Right kidney (tissue), 1 donor: ENCODE data around the gene NRP1.
"Not testable (repeated sequence)": the region's sequence is repeated elsewhere in the genome, so short reads cannot be mapped to it uniquely, and the experiment has no call there.

Source experiments
- DNase-seq: peaks from one replicate; pipeline ENCODE4 v3.0.0-alpha.2; 2016

The NRP1 gene

DNA sequence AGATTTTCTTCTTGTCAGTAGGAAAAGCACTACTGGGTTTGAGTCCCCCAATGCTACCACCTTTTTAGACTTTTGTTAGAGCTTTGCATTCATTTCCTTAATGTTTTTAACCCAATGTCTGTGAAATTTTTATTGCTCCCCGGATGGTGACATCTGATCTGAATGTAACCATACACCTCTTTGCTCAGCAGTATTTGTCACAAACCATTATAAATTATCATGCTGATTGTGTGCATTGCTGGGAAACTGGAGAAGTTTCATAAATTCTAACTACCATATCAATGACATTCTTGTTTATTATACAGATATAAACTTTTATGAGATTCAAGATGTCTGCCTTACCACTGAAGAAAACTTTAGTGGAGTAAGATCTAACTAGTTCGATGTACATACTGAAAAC is 8.5 kb downstream of the NRP1 start:
- no peak for DNase-seq

DNA sequence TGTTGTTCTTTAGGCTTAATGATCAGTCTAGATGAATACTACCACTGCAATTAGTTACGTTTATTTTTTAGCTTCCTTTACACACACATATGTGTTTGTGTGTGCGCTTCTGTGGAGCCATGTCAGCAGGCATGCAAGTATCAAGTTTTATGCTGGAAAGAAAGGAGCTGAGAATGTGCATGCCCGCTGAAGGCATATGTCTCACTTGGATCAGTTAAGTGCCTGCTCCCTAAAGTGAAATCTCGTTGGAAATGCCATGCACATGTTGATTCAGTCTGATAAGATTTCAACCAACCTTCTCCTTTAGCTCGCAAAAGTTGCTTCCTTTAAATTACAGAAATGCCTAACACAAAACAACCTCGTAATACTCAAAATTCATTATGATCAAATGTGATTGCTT is 10.7 kb downstream of the NRP1 start:
- DNase-seq = no peak

DNA sequence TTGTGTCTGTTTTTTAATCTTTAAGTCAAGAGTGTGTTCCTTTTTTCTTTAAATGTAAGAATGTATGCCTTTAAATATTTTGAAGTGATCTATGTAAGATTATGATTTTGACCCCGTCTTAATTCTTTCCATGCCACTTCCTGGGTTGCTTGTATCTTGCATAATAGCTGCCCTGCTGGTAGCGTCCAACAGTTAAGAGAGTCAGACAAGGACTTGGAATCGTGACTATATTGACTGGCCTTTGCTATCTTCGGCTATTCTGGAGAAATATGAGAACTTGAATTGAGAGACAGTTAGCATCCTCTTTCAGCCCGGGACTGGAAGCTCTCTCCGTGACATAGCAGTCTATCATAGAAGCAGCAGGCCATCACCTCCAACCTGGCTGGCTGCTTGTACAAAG is 13.0 kb downstream of the NRP1 start:
- no peak for DNase-seq

DNA sequence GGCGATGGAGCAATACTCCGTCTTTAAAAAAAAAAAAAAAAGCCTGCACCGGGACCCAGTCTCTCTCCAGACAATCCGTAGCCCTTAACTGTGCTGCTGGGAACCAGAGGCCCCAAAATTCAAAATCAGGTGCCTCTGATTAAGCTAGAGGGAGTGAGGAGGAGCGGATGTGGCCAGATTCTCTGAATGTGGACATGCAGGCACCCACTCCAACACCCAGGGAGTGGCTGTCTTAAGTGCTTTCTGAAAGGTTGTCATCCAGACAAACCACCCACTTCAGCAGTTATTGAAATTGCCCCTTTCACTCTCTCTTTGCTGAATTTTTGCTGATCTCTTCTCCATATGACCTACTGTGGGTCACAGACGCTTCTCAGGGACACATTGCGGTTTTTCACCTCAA is 14.2 kb downstream of the NRP1 start:
- DNase-seq = no peak

DNA sequence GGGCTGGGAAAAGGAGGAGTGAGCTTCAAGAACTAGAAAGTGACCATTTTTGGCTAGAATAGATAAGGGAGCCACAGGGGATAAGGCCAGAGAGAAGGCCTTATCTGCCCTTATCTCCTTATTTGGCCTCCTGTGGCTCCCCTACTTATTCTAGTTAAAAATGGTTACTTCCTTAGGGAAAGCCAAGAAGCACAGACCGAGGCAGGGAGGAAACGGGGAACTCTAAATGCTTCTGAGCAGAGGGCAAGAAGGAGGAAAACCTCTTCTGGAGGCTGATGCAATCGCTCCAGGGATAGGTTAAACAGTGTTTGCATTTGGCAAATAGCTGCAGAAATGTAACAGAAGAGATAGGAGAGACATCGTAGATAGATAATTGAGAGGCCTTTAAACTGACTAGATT is 18.6 kb downstream of the NRP1 start:
- no peak for DNase-seq

DNA sequence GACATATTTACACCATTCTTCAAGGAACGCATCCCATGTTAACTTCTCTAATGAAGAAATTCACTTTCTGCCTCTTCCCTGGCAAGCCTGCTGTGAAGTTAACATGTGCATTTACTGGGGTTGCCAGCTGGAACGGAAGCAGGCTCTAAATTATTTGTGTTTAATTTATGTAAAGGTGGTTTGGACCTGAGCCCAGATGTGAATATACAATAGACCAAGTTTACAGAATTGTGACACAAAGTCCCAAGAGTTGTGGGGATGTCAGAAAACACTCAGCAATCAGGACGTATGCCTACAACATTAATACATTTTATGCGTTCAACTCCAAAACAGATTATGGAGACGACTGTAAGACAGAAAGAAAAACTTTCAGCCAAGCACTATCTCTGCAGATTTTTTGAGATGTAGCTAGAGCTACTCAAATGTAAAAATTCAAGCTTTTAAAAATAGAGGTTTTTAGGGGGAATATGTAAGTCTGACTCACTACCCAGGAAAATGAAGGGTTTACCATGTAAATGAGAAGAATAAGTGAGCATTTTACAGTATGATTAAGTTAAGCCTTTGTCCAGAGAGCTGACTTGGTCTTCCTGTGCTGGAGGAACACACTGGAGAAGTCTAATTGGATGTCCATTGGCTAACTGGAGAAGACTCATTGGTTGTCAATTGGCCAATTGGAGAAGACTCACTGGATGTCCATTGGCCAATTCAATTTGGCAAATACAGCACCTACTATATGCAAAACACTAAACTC is 19.5 kb downstream of the NRP1 start:
- DNase-seq = no peak

DNA sequence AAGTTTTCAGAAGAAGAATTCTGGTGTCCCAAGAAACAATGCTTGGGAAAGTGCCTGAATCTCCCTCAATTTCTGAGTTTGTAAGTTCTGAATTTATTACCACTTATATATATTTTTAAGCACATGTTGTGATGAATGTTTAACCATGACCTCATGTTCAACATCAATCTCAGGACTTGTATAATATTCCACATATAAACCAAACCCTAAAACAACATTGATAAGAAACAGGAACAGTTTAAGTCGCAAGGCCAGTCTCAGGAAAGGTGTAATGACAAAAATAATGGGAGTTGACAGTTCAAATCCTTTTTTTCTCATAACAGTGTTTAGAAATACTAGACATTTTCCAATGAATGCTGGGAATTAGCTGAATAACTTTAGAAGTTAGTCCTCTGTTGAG is 22.8 kb downstream of the NRP1 start:
- DNase-seq = no peak

DNA sequence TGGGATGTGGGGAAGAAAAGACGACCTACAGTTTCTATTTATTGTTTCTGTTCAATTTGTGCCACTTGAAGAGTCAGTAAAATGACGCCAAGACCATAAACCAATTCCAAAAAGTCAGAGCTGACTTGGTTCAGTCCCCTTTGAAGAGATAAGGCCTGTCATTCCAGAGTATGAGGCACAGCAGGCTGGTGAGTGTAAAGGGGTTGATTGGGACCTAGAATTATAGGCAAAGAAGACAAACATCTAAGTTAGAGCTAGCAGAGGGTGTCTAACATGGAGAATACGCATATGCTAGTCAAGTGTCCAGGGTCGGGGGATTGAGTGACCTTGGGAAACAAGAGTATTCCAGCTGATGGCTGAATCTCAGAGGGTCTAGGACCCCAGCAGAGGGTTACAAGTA is 23.6 kb downstream of the NRP1 start:
- DNase-seq = no peak

DNA sequence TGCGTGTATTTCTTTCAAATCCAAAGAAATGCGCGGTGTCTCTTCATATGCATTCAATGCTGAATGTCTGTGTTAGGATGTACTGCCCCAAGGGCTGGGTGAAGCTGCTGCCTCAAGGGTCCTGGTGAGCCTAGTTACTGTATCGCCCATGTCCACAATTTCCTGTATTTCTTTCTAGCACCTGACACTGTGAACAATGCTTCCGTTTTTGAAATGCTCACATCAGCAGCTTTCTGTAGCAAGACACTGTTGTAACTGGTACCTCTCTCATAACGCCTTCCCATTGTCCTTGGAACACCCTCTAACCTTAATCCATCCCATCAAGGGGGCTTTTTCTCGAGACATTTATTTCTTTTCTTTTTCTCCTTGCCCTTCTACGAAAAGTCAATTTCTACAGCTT is 25.1 kb downstream of the NRP1 start:
- DNase-seq = no peak

DNA sequence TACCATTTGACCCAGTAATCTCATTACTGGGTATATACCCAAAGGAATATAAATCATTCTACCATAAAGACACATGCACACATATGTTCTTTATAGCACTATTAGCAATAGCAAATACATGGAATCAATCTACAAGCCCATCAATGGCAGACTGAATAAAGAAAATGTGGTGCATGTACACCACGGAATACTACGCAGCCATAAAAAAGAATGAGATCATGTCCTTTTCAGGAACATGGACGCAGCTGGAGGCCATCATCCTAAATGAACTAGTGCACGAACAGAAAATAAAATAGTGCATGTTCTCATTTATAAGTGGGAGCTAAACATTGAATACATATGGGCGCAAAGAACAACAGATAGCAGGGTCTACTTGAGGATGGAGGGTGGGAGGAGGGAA is 26.6 kb downstream of the NRP1 start:
- no peak for DNase-seq

DNA sequence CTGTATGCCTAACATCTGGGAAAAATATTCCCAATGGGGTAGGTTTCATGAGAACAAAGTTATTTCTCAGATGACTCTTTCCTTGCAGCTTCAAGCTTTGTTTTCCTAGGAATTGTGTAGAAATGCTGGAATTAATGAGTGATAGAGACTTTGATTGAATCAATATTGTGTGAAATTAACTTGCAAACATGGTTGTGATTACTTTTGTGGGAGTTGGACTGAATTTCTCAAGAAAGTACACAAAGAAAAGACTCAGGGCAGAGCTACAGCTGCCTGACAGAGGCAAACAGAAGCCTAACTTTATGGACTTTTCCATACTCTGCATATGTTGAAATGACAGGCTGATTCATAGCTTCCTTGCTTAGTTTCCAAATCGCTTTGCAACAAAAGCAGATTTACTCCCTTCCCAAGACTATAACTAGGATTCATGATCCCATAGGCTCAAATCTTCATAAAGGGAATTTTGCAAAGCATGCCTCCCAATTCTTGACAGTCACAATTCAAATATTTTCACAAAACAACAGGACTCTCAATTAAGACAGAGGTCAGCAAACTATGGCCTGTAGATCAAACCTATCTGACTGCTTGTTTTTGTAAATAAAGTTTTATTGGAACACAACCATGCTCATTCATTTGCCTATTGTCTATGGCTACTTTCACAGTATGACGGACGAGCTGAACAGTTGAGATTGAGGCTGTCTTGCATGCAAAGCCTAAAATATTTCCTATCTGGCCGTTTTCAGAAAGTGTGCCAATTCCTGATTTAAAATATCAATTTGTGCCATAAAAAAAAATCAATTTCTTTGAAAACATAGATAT is 27.6 kb downstream of the NRP1 start:
- no peak for DNase-seq

DNA sequence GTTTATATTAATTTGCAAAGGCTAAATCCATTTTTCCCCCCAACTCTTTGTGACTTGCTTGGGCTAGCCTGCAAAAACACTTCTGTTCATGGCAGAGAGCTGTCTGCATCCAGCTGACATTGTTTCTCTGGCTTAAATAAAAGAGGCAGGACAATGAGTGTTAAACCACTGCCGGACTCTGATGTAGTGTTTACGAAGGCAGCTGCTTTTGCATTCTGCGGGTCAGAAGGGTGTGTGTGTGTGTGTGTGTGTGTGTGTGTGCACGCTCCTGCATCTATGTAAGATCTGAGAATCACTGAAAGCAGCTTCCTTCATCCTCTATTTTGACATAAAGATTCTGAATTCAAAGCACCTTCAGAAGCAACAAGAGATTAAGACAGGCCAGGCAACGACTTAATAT is 28.3 kb downstream of the NRP1 start:
- no peak for DNase-seq

DNA sequence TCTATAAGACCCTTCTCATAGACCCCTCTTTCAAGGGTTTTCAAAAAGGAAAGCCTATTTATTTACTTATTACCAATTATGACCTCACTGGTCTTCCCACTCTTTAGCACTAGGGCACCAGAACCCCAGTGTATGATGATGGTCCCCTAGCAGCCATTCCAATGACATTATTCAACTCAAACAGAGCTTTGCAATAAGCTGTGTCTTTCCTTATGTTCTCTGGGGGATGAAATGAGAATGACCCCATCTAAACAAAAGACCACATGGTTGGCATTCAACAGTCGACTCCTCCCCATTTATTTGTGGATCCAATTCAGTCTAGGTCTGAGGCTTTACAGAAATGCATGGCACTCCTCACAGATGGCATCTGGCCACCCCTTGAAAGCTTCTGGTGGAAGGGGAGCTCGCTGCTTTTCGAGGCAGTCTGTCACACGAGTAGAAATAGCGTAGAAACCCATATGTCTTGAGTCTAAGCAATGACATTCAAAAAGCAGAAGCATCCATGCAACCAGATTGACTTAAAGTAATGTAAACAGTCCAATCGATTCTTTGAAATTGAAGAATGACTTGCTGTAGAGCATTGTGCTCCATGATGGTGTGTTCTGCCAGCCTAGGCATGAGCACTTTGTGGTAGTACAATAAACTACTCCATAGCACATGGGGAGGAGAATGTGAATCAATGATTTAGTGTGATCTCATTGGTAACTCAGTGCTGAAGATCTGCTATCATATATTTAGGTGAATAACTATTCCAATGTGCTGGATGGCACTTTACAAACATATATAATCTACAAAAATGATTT is 29.8 kb downstream of the NRP1 start:
- no peak for DNase-seq

DNA sequence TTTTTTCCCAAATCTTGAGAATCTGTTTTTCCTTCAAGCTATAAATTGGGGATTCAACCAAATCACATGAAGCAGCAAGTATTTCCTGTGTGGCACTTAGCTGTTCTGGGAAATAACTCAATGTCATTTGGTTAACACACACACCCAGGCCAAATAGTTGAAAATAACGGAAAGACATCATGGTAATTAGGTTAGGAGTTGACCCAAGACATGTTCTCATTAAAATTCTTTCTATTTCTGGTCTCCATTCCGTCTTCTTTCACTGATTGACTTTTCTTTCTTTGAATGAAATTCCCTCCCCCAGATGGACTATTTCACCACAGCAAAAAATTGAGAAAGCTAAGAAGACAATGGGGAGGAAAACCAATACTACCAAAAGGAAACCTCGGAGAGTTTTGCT is 30.5 kb downstream of the NRP1 start:
- DNase-seq = no peak

DNA sequence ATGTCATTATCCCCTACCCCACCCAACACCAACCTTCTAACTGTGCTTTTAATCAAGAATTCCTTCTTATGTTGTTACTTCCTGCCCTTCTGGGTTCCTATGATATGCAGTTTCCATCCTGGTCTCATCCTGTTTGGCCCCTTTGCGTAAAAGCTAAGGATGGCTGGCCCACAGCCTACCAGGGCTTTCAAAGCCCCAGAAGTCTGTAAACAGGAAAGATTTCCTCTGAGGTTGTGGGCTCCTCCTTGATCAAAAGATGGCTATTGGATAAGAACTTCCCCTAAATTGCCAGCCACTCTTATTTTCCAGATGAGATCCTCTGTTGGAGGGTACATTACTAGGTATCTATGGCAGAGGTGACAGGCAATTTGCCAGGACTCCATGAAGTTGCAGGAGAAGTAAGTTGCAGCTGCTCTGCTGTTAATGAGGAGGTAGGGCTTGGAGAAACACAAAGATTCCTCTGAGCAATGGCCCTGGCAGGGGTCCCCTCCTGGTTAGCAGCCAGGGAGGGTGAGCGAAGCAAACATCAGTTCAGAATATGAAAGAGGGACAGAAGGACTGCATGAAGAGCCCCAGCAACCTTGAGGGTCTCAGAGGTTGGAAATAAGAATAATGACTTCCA is 32.1 kb downstream of the NRP1 start:
- DNase-seq = no peak

DNA sequence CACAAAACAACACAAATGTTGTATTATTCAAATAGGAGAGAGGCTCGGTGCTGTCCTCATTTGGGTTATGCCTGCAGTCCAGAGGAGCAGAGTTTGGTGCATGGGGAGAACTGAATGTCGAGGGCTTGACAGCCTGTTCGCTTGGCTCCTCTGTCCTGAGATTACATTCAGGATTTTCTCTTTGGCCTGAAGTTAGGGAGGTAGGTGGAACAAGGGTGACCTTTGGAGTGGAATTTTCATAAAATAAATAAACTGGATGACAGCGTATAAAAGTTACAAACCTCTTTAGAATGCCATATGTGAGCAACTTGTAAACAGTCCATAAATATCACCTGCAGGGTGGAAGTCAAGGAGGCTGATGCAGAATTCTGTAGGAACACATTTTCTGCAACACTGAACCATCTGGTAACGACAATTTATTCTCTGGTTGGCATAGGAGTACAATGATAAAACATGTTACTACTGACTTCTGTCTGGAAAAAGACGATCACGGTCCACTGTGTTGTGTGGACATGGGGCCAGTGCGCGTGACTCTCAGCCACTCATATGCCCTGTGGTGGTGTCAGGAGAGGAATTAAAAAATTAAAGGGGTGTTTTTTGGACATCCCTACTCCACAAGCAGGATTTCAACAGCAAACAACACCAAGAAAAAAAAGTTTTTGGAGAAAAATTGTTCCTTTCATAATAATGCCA is 33.2 kb downstream of the NRP1 start:
- no peak for DNase-seq

DNA sequence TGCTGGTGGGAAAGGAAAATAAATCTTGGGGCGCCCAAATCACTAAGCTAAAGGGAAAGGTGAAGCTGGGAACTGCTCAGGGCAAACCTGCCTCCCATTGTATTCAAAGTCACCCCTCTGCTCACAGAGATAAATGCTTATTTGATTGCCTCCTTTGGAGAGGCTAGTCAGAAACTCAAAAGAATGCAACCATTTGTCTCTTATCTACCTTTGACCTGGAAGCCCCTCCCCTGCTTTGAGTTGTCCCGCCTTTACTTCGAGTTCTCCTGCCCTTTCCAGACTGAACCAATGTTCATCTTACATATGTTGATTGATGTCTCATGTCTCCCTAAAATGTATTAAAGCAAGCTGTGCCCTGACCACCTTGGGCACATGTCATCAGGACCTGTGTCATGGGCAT is 33.9 kb downstream of the NRP1 start:
- DNase-seq = not testable (repeated sequence)

DNA sequence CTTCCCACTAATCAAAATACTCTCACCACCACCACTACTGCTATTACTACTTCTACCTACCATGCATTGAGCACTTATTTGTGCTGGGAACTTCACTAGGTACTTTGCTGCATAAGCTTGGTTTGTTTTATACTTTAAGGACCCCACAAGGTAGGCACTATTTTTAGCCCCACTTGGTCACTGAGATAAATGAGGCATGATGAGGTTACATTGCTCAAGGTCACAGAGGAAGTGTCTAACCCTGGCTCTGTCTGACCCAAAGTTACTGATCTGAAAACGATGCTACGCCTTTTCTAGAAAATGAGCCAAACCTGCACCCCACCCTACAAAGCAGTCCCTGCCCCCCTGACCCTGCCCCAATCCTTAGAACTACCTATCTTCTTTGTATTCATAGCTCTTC is 35.6 kb downstream of the NRP1 start:
- no peak for DNase-seq

DNA sequence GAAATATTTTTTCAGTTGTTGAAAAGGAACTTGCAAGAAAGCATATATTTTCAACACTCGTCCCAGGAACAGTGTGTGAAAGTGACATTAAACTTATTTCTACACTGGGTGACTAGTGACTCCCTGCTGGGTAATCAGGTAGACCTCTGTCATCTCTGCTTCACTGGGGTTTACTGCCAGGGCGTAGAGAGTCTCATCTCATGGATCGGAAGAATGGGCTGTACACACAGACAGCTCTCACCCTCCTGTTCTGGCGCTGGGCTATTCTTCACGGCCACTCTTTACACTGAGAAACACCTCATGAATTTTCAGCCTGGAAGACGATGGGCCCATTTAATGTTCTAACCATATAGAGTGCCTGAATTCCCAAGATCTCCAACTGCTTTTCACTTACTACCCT is 36.4 kb downstream of the NRP1 start:
- DNase-seq = no peak

DNA sequence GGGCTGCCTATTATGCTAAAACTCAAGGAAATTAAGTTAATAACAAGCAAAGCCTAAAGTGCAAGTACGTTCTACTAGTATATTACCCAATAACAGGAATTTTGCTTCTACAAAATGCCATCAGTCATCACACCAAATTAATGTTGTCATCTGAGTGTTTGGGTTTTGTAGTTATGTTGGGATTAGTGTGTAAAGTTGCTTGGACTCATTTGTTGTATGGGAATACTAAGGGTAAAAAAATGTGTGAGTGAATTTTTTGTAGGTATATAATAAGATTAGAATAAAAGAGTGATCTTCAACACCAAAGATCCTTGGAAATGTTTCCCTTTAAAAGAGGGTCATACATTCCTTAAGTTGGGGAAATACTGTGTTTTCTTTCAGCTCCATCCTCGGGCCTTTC is 38.6 kb downstream of the NRP1 start:
- DNase-seq = no peak

DNA sequence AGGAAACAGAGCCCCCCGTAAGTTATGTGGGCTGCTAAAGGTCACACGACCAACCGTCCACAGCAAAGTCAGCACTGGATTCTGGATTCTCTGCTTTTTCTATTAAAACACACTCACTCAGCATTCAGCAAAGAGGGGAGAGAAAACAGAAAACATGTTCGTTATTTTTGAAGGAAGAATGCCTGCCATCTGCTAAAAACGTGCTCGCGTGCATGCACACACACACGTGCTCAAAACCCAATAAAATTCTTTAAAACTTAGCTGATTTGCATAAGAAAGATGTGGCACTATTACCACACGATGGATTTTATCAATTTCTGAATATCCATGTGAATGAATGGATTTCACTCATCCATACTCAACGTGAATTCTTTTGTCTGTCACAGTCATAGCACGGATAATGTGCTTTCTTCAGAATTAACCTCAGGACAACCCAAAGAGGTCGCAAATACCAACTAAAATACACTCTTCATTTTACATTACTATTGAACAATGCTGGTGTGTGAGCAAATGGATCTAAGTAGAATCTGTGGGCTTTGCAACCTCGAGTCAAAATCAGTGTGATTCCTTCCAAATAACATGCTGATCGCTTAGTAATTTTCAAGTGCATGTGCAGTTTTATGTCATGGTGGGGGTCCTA is 40.8 kb downstream of the NRP1 start:
- DNase-seq = no peak

DNA sequence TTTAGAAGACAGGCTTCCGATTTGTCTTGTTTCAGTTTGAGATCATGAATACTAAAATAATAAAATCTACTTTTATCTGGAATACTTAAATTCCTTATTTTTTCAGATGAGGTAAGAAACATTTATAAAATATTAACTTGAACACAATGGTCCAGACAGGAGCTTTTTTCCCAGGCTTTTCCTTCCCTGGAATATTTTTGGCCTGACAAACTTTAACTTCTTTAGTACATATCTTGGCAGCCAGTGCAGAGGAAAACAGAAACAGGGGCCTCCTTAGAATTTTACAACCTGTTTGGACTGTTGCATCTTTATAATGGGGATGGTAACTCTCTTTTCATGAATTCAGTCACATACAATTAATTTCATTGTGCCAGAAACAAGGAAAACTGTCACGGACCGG is 41.4 kb downstream of the NRP1 start:
- DNase-seq = no peak
